GM10248 (cell line): ENCODE data around the gene MIEF1.

Source experiments
- CTCF ChIA-PET: fragments of 300-600 bp; sonication (Branson Sonifier 250); formaldehyde crosslinking; extraction: SDS; loops from one replicate; lab custom pipeline; 2021; ENCODE audit warnings: antibody characterized with exemption; lab: Yijun Ruan, JAX
- POLR2A ChIA-PET: fragments of 350-650 bp; sonication (Branson Sonifier 250); formaldehyde crosslinking; extraction: SDS; loops from one replicate; lab custom pipeline; 2020; ENCODE audit warnings: antibody characterized with exemption; lab: Yijun Ruan, JAX
- DNase-seq: peaks from one replicate; pipeline ENCODE4 v3.0.0; 2012; ENCODE audit errors: extremely low spot score
- TF ChIP-seq, protein P1 (sequence below): IDR thresholded peaks from 2 replicates; pipeline ENCODE4 v1.5.1; 2012; ENCODE audit warnings: mild to moderate bottlenecking, low read depth; ENCODE audit errors: extremely low read depth, missing control alignments, control extremely low read depth

MIEF1 gene

DNA sequence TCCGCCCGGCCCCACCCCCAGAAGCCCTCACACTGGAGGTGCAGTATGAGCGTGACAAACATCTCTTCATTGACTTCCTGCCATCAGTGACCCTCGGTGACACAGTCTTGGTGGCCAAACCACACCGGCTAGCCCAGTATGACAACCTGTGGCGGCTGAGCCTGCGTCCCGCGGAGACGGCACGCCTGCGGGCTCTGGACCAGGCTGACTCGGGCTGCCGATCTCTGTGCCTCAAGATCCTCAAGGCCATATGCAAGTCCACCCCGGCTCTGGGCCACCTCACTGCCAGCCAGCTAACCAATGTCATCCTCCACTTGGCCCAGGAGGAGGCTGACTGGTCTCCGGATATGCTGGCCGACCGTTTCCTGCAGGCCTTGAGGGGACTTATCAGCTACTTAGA, 11.7 kb downstream of the MIEF1 start:
- no peak for DNase-seq
- TF ChIP-seq, protein P1, sequence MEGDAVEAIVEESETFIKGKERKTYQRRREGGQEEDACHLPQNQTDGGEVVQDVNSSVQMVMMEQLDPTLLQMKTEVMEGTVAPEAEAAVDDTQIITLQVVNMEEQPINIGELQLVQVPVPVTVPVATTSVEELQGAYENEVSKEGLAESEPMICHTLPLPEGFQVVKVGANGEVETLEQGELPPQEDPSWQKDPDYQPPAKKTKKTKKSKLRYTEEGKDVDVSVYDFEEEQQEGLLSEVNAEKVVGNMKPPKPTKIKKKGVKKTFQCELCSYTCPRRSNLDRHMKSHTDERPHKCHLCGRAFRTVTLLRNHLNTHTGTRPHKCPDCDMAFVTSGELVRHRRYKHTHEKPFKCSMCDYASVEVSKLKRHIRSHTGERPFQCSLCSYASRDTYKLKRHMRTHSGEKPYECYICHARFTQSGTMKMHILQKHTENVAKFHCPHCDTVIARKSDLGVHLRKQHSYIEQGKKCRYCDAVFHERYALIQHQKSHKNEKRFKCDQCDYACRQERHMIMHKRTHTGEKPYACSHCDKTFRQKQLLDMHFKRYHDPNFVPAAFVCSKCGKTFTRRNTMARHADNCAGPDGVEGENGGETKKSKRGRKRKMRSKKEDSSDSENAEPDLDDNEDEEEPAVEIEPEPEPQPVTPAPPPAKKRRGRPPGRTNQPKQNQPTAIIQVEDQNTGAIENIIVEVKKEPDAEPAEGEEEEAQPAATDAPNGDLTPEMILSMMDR, result no peak
- CTCF ChIA-PET, result interaction anchor here (1.4 to 12.6 kb wide), 12 partner anchors 11 to 197 kb away, joined by 3 to 166 read pairs (median 8); partner anchors contain the start of genes MIEF1 and TAB1
- POLR2A ChIA-PET, result interaction anchor here (0.8 kb wide), 1 partner anchor 195 kb away, joined by 3 read pairs; no protein-coding TSS in a partner anchor

DNA sequence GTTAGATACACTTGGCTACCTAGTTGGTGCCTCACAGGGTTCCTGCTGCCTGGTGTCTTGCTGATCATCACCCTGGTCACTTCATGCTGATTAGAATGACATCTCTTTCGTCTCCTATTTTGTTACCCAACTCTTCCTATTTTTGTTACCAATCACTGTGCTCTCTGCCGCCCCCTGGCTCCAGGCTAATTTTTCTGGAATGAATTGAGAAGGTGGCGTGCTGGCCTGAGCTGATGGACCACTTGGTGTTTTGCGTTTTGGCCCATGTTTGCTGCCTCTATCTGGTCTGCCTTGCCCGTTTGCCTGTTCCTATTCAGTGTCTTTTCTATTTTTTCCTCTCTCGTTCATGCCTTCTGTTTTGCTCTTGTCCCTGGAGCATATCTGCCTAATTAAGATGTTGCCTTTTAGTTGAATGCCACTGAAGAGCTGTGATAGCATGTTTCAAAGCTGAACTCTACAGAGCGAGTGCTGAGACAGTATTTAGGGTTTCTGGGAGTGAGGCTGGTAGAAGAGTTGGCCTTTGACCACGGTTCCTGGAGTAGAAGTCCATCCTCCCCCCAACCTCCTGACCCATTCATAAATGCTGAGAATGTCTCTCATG, 12.4 kb downstream of the MIEF1 start:
- CTCF ChIA-PET, result interaction anchor here (0.7 to 12.6 kb wide), 22 partner anchors 10 to 354 kb away, joined by 3 to 166 read pairs (median 4); partner anchors contain the start of genes MIEF1, RPS19BP1 and TAB1
- TF ChIP-seq, protein P1, result peak; percentile 77
- DNase-seq, result no peak
- POLR2A ChIA-PET, result interaction anchor here (0.6 to 0.8 kb wide), 2 partner anchors 195 to 196 kb away, joined by 3 read pairs; partner anchors contain the start of gene RPL3

DNA sequence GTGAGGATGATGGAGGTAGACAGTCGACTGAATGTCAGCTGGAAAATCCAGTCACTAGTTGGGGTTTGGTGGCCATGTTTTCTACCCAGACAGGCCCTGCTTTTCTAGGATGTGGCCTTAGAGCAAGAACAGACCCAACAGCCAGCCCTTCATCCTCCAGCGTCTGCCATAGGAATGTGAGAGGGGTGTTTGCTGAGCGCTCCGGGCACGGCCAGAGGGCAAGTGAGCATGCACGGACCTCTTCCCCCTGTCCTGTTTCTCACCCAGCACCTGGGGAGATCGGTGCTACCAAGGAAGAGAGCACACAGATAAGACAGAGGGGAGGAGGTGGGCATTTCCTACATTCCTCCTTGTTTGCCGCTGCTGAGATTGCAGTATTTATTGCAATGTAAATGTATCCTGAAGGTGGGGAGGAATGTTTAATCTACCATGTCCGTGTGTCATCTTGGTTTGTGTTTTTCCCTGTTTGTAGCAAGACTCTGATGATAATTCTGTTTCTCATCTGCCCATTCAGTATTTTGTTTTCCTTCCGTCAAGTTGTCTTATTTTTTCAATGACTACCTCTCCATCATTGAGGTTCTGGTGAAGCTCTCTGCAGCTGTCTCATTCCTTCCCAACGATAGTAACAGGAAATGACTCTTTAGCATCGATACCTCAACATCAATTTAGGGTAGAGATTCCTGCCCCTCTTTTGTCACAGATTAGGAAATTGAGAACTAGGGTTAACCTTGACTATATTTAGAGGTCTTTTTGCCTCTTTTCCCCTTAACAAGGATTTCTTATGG, 13.4 kb downstream of the MIEF1 start:
- DNase-seq, result no peak
- ChIA-PET CTCF (interaction anchor here (0.8 to 12.6 kb wide), 21 partner anchors 9 to 355 kb away, joined by 3 to 166 read pairs (median 4); partner anchors contain the start of genes MIEF1, RPS19BP1 and TAB1), POLR2A (no interaction called here)
- TF ChIP-seq, protein P1, result no peak

DNA sequence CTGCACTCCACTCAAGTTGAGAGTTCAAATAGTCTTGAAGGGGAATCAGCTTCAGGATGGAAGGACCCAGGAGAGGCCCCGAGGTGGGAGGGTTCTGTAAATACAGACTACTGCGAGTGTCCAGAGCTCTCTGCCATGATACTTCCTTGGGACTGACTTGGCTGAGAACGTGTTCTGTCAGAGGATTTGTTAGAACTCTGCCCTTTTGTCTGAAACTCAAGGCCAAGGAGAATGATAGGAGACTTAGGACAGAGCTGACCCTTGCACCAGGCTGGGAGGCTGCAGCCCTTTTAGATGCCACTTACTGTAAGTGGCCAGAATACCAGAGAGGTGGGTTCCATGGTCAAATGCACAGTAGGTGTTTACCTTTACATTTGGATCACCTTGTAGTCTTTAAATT, 15.4 kb downstream of the MIEF1 start:
- POLR2A ChIA-PET, result no interaction called here
- no peak for DNase-seq
- CTCF ChIA-PET, result interaction anchor here (1.4 to 12.6 kb wide), 8 partner anchors 11 to 519 kb away, joined by 3 to 166 read pairs (median 6); partner anchors contain the start of gene MIEF1
- TF ChIP-seq, protein P1, result no peak

DNA sequence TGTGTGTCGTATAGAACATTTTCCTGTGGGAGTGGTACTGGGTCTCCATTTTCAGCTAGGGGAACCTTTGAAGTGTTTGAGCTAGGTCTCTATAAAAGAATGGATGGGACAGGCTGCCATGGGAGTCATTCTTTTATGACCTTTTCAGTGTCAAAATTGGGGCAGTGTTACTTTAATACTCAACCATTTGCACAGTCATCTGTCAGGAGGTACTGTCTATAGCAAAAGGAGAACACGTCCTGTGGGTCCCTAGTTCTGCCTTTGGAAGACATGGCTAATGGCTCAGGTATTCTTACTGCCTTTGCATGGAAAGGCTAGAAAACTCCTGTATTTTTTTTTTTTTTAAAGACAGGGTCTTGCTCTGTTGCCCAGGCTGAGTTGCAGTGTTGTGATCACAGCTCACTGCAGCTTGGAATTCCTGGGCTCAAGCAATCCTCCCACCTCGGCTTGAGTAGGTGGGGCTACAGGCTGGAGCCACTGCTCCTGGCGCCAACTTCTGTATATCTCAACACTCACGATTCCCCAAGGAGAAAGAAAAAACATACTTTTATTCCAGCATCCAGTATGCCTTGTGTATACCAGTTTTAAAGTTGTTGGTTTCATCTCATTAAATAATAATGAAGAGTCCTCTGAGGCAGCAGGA, 16.2 kb downstream of the MIEF1 start:
- POLR2A ChIA-PET, result no interaction called here
- TF ChIP-seq, protein P1, result no peak
- CTCF ChIA-PET, result interaction anchor here (0.8 to 12.6 kb wide), 6 partner anchors 11 to 200 kb away, joined by 4 to 166 read pairs (median 29); partner anchors contain the start of gene MIEF1
- no peak for DNase-seq
